Measurements from ENCODE around the gene TEKT1.
A peak's percentile ranks its signal among the peaks of the same experiment; 100 is the strongest.

Gene TEKT1

GRCh38 chr17:6755731-6756184, 75.8 kb downstream of the TEKT1 start, which contains the start of gene XAF1:
Gene XAF1 (plus strand): TSS chr17:6756046. CDS start chr17:6756079, 33 bp downstream.
- DNase-seq = peak; percentile 72

GRCh38 chr17:6755281-6755680, 76.2 kb downstream of the TEKT1 start:
- no peak for DNase-seq

DNA sequence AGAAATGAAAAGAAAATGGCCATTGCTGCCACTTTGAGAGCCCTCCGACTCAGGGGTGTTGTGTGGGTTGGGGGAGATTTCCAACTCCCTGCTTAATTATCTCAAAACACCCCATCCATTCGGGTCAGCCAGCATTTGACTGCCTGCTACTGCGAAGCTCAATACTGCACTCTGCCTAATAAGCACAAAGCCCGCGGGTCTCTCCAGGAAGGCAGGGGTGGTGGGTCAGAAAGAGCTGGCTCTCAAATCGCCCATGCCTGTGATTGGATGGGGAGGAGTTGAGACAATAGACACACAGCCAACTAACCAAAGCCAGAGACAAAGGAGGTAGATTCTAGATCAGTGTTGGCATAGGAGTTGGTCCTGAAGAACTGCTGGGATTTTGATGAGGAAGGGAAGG, 78.0 kb downstream of the TEKT1 start:
- DNase-seq = no peak

DNA sequence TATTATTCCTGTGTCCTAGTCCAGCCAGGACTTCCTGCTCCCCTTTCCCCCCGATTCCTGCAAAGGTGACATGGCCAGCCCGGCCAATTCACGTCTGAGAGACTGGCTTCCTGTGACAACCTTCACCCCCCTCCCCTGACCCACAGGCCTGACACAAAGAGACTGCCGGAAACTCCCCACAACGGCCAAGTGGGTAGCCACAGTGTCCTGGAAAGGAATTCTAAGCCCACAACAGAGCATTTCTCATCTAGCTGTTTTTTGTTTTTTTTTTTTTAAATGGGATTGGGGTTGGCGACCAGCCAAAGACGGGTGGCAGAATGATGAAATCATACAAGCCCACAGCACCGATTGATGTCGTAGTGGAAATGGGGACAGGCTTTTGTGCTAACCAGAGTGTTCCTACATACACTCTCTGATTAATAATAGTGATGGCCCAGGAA, 78.5 kb downstream of the TEKT1 start:
- peak; percentile 41 for DNase-seq

DNA sequence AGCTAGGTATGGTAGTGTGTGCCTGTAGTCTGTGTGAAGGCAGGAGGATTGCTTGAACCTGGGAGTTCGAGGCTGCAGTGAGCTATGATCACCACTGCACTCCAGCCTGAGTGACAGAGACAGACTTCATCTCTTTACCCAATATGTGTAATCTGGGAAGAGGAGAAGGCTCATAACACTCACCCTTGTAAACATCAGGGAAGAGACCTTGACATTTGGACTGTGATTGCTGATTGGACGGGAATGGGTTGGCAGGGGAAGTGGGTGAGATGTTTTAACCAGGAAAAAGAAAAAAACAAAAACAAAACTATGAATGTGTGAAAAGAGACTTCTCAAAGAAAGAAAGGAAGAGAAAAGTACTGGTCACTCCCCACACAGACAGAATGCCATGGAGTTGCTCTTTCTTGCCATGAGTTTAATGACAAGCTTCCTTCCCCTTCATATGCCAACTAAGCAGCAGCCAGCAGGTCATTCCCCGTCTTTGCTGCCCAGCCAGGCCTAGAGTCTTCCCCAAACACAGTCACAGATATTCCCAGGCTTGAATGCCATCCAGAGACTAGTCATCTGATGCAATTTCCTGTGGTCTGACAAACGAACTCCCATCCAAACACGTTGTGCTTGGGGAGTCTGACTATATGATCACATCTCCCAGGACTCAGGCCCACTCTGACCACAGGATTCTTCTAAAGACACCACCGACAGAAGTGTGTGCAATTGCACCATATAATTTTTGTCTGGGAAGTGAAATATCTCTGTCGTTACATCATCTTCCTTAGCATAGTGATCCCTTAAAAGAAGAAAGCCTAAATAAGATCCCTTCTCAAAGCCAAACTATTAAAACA, 79.2 kb downstream of the TEKT1 start:
- DNase-seq = no peak

DNA sequence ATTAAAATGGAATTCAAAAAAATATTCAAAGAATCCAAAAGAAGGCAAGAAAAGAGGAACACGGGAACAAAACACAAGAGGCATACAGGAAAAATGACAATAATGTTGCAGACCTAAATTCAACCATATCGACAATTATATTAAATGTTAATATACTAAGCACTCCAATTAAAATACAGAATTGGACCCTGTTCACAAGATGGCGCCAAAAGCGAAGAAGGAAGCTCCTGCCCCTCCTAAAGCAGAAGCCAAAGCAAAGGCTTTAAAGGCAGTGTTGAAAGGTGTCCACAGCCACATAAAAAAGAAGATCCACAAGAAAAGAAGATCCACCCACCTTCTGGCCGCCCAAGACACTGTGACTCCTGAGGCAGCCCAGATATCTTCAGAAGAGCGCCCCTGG, 82.0 kb downstream of the TEKT1 start:
- DNase-seq = peak; percentile 23

- DNase-seq = no peak
Observed at GRCh38 chr17:6748617-6749016, 82.9 kb downstream of the TEKT1 start.
